Fibroblast of pulmonary artery (primary cell): ENCODE measurements around the gene FAM83D.
A peak's percentile ranks its signal among the peaks of the same experiment; 100 is the strongest.

ENCODE experiments used
- DNase-seq: peaks from one replicate; pipeline ENCODE4 v3.0.0-alpha.2; 2010; ENCODE audit warnings: low read depth
- H3K4me3 ChIP-seq: replicated peaks from 2 replicates; pipeline ENCODE4 v1.5.1; 2011; ENCODE audit warnings: low read depth, mild to moderate bottlenecking, control low read depth, low read length, moderate library complexity
- CTCF ChIP-seq: IDR thresholded peaks from 2 replicates; pipeline ENCODE4 v1.5.1; 2011; ENCODE audit warnings: mild to moderate bottlenecking, control low read depth, low read length, inconsistent platforms; ENCODE audit errors: missing control alignments

Gene FAM83D

GRCh38 chr20:38920851-38921250 is 5.4 kb upstream of the FAM83D start:
- H3K4me3 ChIP-seq = no peak overlapping the region
- DNase-seq = no peak
- TF ChIP-seq CTCF = no peak

- no peak for DNase-seq
- no peak overlapping the region for H3K4me3 ChIP-seq
- TF ChIP-seq CTCF = no peak
These were observed 1.5 kb upstream of the FAM83D start for GRCh38 chr20:38924718-38925117.

GRCh38 chr20:38926934-38927616 is 858 bp downstream of the FAM83D start:
- TF ChIP-seq CTCF = no peak
- H3K4me3 ChIP-seq = peak overlapping the region; percentile 77
- DNase-seq = peak; percentile 36

GRCh38 chr20:38927902-38928578 is 1.8 kb downstream of the FAM83D start:
- no peak for DNase-seq
- no peak for TF ChIP-seq CTCF
- H3K4me3 ChIP-seq = peak overlapping the region; percentile 77

GRCh38 chr20:38930242-38930569 is 4.0 kb downstream of the FAM83D start:
- DNase-seq = no peak
- no peak for TF ChIP-seq CTCF
- no peak overlapping the region for H3K4me3 ChIP-seq

GRCh38 chr20:38931984-38932383 is 5.8 kb downstream of the FAM83D start:
- peak overlapping the region; percentile 43 for H3K4me3 ChIP-seq
- no peak for TF ChIP-seq CTCF

More at GRCh38 chr20:38931984-38932383, 5.8 kb downstream of the FAM83D start:
- DNase-seq = no peak
